ENCODE measurements around the gene GPC6.

The GPC6 gene

DNA sequence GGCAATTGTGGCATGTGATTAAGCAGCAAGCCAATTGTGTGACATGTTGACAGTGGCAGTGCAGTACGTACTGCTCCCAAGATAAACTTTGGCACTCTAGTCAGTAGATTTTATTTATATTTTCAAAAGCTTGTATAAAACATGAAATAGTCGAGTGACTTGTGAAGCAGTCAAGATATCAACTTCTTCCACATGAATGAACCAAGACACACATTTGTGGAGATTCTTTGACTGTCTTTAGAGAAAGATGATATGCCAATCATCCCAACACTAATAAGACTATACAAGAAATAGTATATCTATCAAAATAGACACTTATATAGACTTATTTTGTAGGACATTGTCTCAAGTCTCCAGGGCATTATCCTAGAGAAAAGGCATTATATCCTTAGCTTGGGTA lies 714.8 kb downstream of the GPC6 start:
- no peak overlapping the region for H3K9ac ChIP-seq
- no peak overlapping the region for H2AFZ ChIP-seq (ENCODE audit: low read depth)
- no peak overlapping the region for H3K4me2 ChIP-seq
- H3K4me1 ChIP-seq (ENCODE audit: low read depth, poor library complexity, severe bottlenecking): peaks cover 20% of the 10 kb centered on the region
- H3K27me3 ChIP-seq (ENCODE audit: insufficient read depth, low read depth): no peaks in the 10 kb centered on the region
- H4K20me1 ChIP-seq (ENCODE audit: insufficient read depth): no peaks in the 10 kb centered on the region
- H3K79me2 ChIP-seq (ENCODE audit: insufficient read depth, low read depth): no peaks in the 10 kb centered on the region
- no peak overlapping the region for H3K4me3 ChIP-seq (IDR thresholded peaks at IDR 0.05; ENCODE audit: insufficient read depth, low read depth, low read length)
- H3K36me3 ChIP-seq (ENCODE audit: insufficient read depth): no peaks in the 10 kb centered on the region
- TF ChIP-seq, protein P1, sequence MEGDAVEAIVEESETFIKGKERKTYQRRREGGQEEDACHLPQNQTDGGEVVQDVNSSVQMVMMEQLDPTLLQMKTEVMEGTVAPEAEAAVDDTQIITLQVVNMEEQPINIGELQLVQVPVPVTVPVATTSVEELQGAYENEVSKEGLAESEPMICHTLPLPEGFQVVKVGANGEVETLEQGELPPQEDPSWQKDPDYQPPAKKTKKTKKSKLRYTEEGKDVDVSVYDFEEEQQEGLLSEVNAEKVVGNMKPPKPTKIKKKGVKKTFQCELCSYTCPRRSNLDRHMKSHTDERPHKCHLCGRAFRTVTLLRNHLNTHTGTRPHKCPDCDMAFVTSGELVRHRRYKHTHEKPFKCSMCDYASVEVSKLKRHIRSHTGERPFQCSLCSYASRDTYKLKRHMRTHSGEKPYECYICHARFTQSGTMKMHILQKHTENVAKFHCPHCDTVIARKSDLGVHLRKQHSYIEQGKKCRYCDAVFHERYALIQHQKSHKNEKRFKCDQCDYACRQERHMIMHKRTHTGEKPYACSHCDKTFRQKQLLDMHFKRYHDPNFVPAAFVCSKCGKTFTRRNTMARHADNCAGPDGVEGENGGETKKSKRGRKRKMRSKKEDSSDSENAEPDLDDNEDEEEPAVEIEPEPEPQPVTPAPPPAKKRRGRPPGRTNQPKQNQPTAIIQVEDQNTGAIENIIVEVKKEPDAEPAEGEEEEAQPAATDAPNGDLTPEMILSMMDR (conservative IDR thresholded peaks at IDR 0.05; ENCODE audit: low read depth, low read length): no peak
- no peak overlapping the region for H3K27ac ChIP-seq

DNA sequence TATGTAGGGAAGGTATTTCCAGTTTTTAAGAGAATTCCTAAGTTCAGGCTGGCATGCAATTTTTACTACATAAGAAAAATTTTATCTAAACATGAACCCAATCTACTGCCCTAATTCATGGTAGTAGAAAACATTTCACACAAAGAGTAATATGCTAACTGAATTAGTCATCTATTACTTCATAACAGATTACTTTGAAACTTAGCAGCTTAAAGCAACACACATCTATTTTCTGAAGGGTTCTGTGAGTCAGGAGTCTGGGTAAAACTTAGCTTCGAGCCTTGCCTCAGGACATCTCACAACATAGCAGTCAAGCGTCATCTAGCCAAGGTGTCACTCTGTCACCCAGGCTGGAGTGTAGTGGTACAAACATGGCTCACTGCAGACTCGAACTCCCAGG lies 715.4 kb downstream of the GPC6 start:
- Histone ChIP-seq H3K9ac (no peak overlapping the region), H4K20me1 (ENCODE audit: insufficient read depth) (no peaks in the 10 kb centered on the region), H2AFZ (ENCODE audit: low read depth) (no peak overlapping the region), H3K27ac (no peak overlapping the region), H3K4me3 (IDR thresholded peaks at IDR 0.05; ENCODE audit: insufficient read depth, low read depth, low read length) (no peak overlapping the region), H3K27me3 (ENCODE audit: insufficient read depth, low read depth) (no peaks in the 10 kb centered on the region), H3K4me1 (ENCODE audit: low read depth, poor library complexity, severe bottlenecking) (peaks cover 22% of the 10 kb centered on the region), H3K79me2 (ENCODE audit: insufficient read depth, low read depth) (no peaks in the 10 kb centered on the region), H3K36me3 (ENCODE audit: insufficient read depth) (no peaks in the 10 kb centered on the region), H3K4me2 (no peak overlapping the region)
- TF ChIP-seq, protein P1 (conservative IDR thresholded peaks at IDR 0.05; ENCODE audit: low read depth, low read length): no peak

DNA sequence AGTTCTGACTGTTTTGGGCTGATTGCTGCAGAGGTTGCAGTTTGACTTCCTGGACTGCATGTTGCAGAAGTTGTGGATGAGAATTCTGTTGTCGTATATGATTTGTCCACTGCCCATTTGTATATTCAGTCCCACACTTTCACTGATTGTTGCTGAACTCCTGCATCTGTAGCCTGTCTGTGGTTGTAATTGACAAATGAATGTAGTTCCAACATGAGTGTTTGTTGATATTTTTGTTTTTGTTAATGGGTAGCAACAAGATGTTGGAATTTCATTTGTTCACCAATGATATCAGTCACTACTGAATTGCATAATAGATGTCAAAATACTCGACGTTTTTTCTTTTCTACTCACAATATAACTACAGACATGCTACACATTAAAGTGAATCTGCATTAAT lies 719.0 kb downstream of the GPC6 start:
- no peak overlapping the region for H2AFZ ChIP-seq (ENCODE audit: low read depth)
- H3K27me3 ChIP-seq (ENCODE audit: insufficient read depth, low read depth): no peaks in the 10 kb centered on the region
- no peak overlapping the region for H3K27ac ChIP-seq
- no peaks in the 10 kb centered on the region for H3K79me2 ChIP-seq (ENCODE audit: insufficient read depth, low read depth)
- no peak overlapping the region for H3K9ac ChIP-seq
- H3K4me1 ChIP-seq (ENCODE audit: low read depth, poor library complexity, severe bottlenecking): peaks cover 42% of the 10 kb centered on the region
- TF ChIP-seq, protein P1 (conservative IDR thresholded peaks at IDR 0.05; ENCODE audit: low read depth, low read length): no peak
- no peaks in the 10 kb centered on the region for H3K36me3 ChIP-seq (ENCODE audit: insufficient read depth)
- no peak overlapping the region for H3K4me2 ChIP-seq
- no peaks in the 10 kb centered on the region for H4K20me1 ChIP-seq (ENCODE audit: insufficient read depth)
- H3K4me3 ChIP-seq (IDR thresholded peaks at IDR 0.05; ENCODE audit: insufficient read depth, low read depth, low read length): no peak overlapping the region

DNA sequence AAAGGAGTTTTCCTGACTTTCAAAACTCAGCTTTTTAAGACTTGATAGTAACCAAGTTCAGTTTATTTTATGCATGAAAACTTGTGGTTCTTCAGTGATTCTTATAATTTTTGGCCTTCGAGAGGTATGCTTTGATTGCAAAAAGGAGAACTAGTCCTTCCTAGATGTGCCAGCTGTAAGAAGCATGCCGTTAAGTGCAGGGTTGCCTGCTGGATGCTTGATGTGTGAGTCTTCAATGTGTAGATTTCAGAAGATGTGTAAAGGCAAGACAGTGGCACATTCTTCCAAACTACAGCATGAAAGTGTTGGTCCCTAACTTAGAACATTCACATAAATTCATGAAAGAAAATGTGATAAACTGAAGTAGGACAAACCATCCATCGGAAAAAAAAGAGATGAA lies 720.4 kb downstream of the GPC6 start:
- TF ChIP-seq, protein P1 (conservative IDR thresholded peaks at IDR 0.05; ENCODE audit: low read depth, low read length): no peak
- H2AFZ ChIP-seq (ENCODE audit: low read depth): no peak overlapping the region
- H3K4me1 ChIP-seq (ENCODE audit: low read depth, poor library complexity, severe bottlenecking): peaks cover 49% of the 10 kb centered on the region
- H3K4me3 ChIP-seq (IDR thresholded peaks at IDR 0.05; ENCODE audit: insufficient read depth, low read depth, low read length): no peak overlapping the region
- no peaks in the 10 kb centered on the region for H3K79me2 ChIP-seq (ENCODE audit: insufficient read depth, low read depth)
- peak overlapping the region; percentile 20 for H3K4me2 ChIP-seq
- H3K36me3 ChIP-seq (ENCODE audit: insufficient read depth): no peaks in the 10 kb centered on the region
- no peaks in the 10 kb centered on the region for H4K20me1 ChIP-seq (ENCODE audit: insufficient read depth)
- H3K27me3 ChIP-seq (ENCODE audit: insufficient read depth, low read depth): no peaks in the 10 kb centered on the region
- no peak overlapping the region; the same call in 1 of the 2 replicates for H3K27ac ChIP-seq
- H3K9ac ChIP-seq: no peak overlapping the region
